Measurements from ENCODE around the gene RTL5.

Gene RTL5

DNA sequence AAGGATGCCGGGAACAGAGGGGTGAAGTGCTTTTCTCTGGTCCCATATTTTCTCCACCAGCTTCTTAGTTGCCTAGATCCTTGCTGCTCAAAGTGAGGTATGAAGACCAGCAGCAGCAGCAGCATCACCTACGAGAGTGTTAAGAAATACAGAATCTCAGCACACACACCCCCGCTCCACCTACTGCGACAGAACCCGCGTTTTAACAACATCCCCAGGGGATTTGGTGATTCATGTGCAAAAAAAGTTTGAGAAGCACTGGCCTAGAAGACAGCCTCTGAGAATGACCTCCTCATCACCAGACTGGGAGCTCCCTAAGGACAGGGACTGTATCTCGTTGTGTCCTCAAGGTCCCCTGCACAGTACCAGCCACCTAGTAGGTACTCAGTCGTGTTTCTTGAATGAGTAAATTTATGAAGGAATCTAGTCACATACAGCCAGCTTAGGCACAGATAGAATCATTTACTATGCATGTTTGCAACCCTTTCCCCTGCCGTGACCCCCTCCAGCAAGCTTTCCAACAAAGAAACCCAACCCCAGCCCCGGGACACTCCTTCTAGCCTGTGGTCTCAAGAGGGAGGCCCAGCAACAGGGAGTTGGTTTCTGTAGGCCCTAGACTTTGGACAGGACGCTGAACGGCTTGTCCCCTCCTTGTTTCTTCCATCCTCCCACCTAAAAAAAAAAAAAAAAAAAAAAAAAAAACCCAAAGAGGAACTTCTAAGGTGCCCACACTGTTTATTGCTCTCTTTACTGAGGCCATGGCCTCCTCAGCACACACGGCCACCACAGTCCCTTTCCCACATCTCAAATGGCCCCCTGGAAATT lies 21.5 kb downstream of the RTL5 start:
- no peak for ATAC-seq
- TF ChIP-seq RARB (CRISPR knock-in tag; IDR thresholded peaks at IDR 0.05) (no peak), BACH2 (CRISPR knock-in tag; IDR thresholded peaks at IDR 0.05; ENCODE audit: borderline replicate concordance) (no peak), TCF4 (CRISPR knock-in tag; IDR thresholded peaks at IDR 0.05; ENCODE audit: borderline replicate concordance) (no peak), ZNF565 (CRISPR knock-in tag; conservative IDR thresholded peaks at IDR 0.05; ENCODE audit: low read depth) (no peak), TOX (CRISPR knock-in tag; IDR thresholded peaks at IDR 0.05; ENCODE audit: borderline replicate concordance) (no peak), OSR1 (CRISPR knock-in tag; IDR thresholded peaks at IDR 0.05) (no peak), SNAI2 (CRISPR knock-in tag; IDR thresholded peaks at IDR 0.05) (no peak), GLIS3 (CRISPR knock-in tag; IDR thresholded peaks at IDR 0.05) (no peak), PPARA (CRISPR knock-in tag; IDR thresholded peaks at IDR 0.05; ENCODE audit: borderline replicate concordance) (no peak), ZFP30 (CRISPR knock-in tag; IDR thresholded peaks at IDR 0.05) (no peak), ISL1 (CRISPR knock-in tag; IDR thresholded peaks at IDR 0.05) (no peak), ZNF8 (CRISPR knock-in tag; IDR thresholded peaks at IDR 0.05) (no peak), ESRRG (CRISPR knock-in tag; IDR thresholded peaks at IDR 0.05) (no peak), ARNTL (CRISPR knock-in tag; IDR thresholded peaks at IDR 0.05; ENCODE audit: borderline replicate concordance, low read depth) (no peak), ZC3H10 (CRISPR knock-in tag; IDR thresholded peaks at IDR 0.05) (no peak)
- TF ChIP-seq, protein P1, sequence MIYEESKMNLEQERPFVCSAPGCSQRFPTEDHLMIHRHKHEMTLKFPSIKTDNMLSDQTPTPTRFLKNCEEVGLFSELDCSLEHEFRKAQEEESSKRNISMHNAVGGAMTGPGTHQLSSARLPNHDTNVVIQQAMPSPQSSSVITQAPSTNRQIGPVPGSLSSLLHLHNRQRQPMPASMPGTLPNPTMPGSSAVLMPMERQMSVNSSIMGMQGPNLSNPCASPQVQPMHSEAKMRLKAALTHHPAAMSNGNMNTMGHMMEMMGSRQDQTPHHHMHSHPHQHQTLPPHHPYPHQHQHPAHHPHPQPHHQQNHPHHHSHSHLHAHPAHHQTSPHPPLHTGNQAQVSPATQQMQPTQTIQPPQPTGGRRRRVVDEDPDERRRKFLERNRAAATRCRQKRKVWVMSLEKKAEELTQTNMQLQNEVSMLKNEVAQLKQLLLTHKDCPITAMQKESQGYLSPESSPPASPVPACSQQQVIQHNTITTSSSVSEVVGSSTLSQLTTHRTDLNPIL (CRISPR knock-in tag; IDR thresholded peaks at IDR 0.05; ENCODE audit: low read depth), result no peak
- TF ChIP-seq, protein P2, sequence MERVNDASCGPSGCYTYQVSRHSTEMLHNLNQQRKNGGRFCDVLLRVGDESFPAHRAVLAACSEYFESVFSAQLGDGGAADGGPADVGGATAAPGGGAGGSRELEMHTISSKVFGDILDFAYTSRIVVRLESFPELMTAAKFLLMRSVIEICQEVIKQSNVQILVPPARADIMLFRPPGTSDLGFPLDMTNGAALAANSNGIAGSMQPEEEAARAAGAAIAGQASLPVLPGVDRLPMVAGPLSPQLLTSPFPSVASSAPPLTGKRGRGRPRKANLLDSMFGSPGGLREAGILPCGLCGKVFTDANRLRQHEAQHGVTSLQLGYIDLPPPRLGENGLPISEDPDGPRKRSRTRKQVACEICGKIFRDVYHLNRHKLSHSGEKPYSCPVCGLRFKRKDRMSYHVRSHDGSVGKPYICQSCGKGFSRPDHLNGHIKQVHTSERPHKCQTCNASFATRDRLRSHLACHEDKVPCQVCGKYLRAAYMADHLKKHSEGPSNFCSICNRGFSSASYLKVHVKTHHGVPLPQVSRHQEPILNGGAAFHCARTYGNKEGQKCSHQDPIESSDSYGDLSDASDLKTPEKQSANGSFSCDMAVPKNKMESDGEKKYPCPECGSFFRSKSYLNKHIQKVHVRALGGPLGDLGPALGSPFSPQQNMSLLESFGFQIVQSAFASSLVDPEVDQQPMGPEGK (CRISPR knock-in tag; IDR thresholded peaks at IDR 0.05; ENCODE audit: borderline replicate concordance), result no peak
- TF ChIP-seq, protein P3, sequence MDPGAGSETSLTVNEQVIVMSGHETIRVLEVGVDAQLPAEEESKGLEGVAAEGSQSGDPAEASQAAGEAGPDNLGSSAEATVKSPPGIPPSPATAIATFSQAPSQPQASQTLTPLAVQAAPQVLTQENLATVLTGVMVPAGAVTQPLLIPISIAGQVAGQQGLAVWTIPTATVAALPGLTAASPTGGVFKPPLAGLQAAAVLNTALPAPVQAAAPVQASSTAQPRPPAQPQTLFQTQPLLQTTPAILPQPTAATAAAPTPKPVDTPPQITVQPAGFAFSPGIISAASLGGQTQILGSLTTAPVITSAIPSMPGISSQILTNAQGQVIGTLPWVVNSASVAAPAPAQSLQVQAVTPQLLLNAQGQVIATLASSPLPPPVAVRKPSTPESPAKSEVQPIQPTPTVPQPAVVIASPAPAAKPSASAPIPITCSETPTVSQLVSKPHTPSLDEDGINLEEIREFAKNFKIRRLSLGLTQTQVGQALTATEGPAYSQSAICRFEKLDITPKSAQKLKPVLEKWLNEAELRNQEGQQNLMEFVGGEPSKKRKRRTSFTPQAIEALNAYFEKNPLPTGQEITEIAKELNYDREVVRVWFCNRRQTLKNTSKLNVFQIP (CRISPR knock-in tag; IDR thresholded peaks at IDR 0.05; ENCODE audit: borderline replicate concordance, low read depth), result no peak

DNA sequence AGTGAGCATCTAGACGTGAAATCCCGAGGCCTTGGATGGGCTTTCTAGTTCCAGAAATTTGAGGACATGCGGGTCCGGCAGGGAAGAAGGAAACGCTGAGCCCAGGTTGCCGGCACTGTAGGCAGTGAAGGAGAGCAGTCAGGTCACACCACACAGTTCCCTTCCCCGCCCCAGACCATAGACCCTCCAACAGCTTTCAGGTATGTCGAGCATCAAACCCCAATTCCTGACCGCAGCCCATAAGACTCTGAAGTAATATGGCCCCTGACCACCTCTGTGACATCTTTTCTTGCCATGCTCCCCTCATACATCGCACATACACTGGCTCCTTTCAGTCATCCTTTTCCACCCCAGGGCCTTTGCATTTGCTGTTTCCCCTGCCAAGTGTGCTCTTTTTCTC lies 23.0 kb downstream of the RTL5 start:
- TF ChIP-seq PPARA (CRISPR knock-in tag; IDR thresholded peaks at IDR 0.05; ENCODE audit: borderline replicate concordance) (no peak), ISL1 (CRISPR knock-in tag; IDR thresholded peaks at IDR 0.05) (no peak), OSR1 (CRISPR knock-in tag; IDR thresholded peaks at IDR 0.05) (no peak), CSDC2 (CRISPR knock-in tag; IDR thresholded peaks at IDR 0.05) (no peak), ARNTL (CRISPR knock-in tag; IDR thresholded peaks at IDR 0.05; ENCODE audit: borderline replicate concordance, low read depth) (no peak), TCF4 (CRISPR knock-in tag; IDR thresholded peaks at IDR 0.05; ENCODE audit: borderline replicate concordance) (no peak), RARB (CRISPR knock-in tag; IDR thresholded peaks at IDR 0.05) (no peak), GLIS3 (CRISPR knock-in tag; IDR thresholded peaks at IDR 0.05) (no peak), ZNF70 (CRISPR knock-in tag; IDR thresholded peaks at IDR 0.05) (no peak)
- TF ChIP-seq, protein P2 (CRISPR knock-in tag; IDR thresholded peaks at IDR 0.05; ENCODE audit: borderline replicate concordance), result no peak
- TF ChIP-seq, protein P4, sequence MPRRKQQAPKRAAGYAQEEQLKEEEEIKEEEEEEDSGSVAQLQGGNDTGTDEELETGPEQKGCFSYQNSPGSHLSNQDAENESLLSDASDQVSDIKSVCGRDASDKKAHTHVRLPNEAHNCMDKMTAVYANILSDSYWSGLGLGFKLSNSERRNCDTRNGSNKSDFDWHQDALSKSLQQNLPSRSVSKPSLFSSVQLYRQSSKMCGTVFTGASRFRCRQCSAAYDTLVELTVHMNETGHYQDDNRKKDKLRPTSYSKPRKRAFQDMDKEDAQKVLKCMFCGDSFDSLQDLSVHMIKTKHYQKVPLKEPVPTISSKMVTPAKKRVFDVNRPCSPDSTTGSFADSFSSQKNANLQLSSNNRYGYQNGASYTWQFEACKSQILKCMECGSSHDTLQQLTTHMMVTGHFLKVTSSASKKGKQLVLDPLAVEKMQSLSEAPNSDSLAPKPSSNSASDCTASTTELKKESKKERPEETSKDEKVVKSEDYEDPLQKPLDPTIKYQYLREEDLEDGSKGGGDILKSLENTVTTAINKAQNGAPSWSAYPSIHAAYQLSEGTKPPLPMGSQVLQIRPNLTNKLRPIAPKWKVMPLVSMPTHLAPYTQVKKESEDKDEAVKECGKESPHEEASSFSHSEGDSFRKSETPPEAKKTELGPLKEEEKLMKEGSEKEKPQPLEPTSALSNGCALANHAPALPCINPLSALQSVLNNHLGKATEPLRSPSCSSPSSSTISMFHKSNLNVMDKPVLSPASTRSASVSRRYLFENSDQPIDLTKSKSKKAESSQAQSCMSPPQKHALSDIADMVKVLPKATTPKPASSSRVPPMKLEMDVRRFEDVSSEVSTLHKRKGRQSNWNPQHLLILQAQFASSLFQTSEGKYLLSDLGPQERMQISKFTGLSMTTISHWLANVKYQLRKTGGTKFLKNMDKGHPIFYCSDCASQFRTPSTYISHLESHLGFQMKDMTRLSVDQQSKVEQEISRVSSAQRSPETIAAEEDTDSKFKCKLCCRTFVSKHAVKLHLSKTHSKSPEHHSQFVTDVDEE (CRISPR knock-in tag; IDR thresholded peaks at IDR 0.05), result no peak
- TF ChIP-seq, protein P1 (CRISPR knock-in tag; IDR thresholded peaks at IDR 0.05; ENCODE audit: low read depth), result no peak
- ATAC-seq, result no peak
